Endodermal cell (in vitro differentiated cells): ENCODE measurements around the gene DYNLRB1. TPM values are rescaled to one million over a fixed set of nuclear protein-coding genes. Genes with fewer than 3 reads are reported as not detected.

Experiments
- DNase-seq: peaks from one replicate; pipeline ENCODE4 v3.0.0-alpha.2; 2017
- H3K27ac ChIP-seq: 2 replicates; pipeline ENCODE4 v1.5.1; 2013; ENCODE audit warnings: mild to moderate bottlenecking, low read depth, low read length, moderate library complexity
- H3K27me3 ChIP-seq: 2 replicates; pipeline ENCODE4 v1.6.1; 2013; ENCODE audit warnings: mild to moderate bottlenecking, low read length, moderate library complexity; ENCODE audit not compliant: insufficient read depth, control insufficient read depth, poor library complexity, severe bottlenecking
- H3K36me3 ChIP-seq: 2 replicates; pipeline ENCODE4 v1.7.0; 2013; ENCODE audit warnings: mild to moderate bottlenecking, low read length, moderate library complexity; ENCODE audit not compliant: control insufficient read depth, insufficient read depth
- H3K4me1 ChIP-seq: one replicate; pipeline ENCODE4 v1.7.0; 2013; ENCODE audit warnings: low read length; ENCODE audit not compliant: control insufficient read depth, insufficient read depth
- H3K4me3 ChIP-seq: 2 replicates; pipeline ENCODE4 v1.5.1; 2013; ENCODE audit warnings: mild to moderate bottlenecking, low read length, moderate library complexity
- H3K9ac ChIP-seq: 2 replicates; pipeline ENCODE4 v1.6.1; 2013; ENCODE audit warnings: mild to moderate bottlenecking, low read length, moderate library complexity; ENCODE audit not compliant: poor library complexity, severe bottlenecking; ENCODE audit errors: extremely low read depth
- H3K9me3 ChIP-seq: 2 replicates; pipeline ENCODE4 v1.6.1; 2013; ENCODE audit warnings: mild to moderate bottlenecking, low read length, moderate library complexity; ENCODE audit not compliant: control insufficient read depth
- H3K27ac Mint-ChIP-seq: 2 replicates; pipeline ENCODE4 v1.8.0; 2020; ENCODE audit warnings: mixed read lengths
- H3K27me3 Mint-ChIP-seq: 2 replicates; pipeline ENCODE4 v1.8.0; 2021; ENCODE audit warnings: mild to moderate bottlenecking, mixed read lengths; ENCODE audit not compliant: insufficient read depth
- H3K36me3 Mint-ChIP-seq: 2 replicates; pipeline ENCODE4 v1.8.0; 2020; ENCODE audit warnings: low read depth, mixed read lengths
- H3K4me1 Mint-ChIP-seq: 2 replicates; pipeline ENCODE4 v1.8.0; 2020; ENCODE audit warnings: mixed read lengths
- H3K4me3 Mint-ChIP-seq: 2 replicates; pipeline ENCODE4 v1.8.0; 2020; ENCODE audit warnings: mild to moderate bottlenecking, moderate library complexity, mixed read lengths
- H3K9me3 Mint-ChIP-seq: 2 replicates; pipeline ENCODE4 v1.8.0; 2020; ENCODE audit warnings: mild to moderate bottlenecking, mixed read lengths
- CTCF ChIP-seq: fragments of 200-600 bp; sonication (generic); conservative IDR thresholded peaks from 2 replicates; pipeline ENCODE4 v1.5.0; 2021; ENCODE audit warnings: antibody characterized with exemption, mild to moderate bottlenecking
- WGBS, 2 experiments: methylation state at CpG; one replicate each; pipeline versions ENCODE4 v1.1.5 to v1.1.7; 2013; ENCODE audit warnings: missing lambda C conversion rate in 2 of 2, mixed read lengths in 1 of 2; ENCODE audit not compliant: insufficient coverage in 1 of 2, insufficient read length in 1 of 2; 5-methylcytosine and 5-hydroxymethylcytosine counted together
- total RNA-seq, 2 donors: library from RNA; stranded (reverse); fragmentation: NEBNext Ultra II Directional in 1 of 2; extraction: Animal tissue kit (Norgen Biotek cat#: 25700) in 1 of 2; gene quantifications; 2 replicates in 1 of 2; 3 replicates in 1 of 2; pipeline ENCODE4 v1.2.1, GENCODE V29; 2021

Gene DYNLRB1
- total RNA-seq, 2 donors from 2014 or later: 194 to 213 TPM

- Mint-ChIP-seq H3K36me3 (peaks cover 73% of the 10 kb centered on the region), H3K27me3 (no peaks in the 10 kb centered on the region), H3K27ac (no peak overlapping the region), H3K4me3 (no peak overlapping the region), H3K4me1 (peaks cover 8% of the 10 kb centered on the region), H3K9me3 (no peaks in the 10 kb centered on the region)
- 99 to 100% methylated on average over 3 to 5 of the region's 5 CpGs for WGBS, 2 experiments
- Histone ChIP-seq H3K9me3 (no peaks in the 10 kb centered on the region), H3K4me3 (no peak overlapping the region), H3K27ac (no peak overlapping the region), H3K4me1 (no peaks in the 10 kb centered on the region), H3K9ac (no peak overlapping the region), H3K36me3 (peaks cover 82% of the 10 kb centered on the region), H3K27me3 (no peaks in the 10 kb centered on the region)
- TF ChIP-seq CTCF: no peak
- DNase-seq: no peak
Observed at GRCh38 chr20:34528921-34529297, 12.7 kb downstream of the DYNLRB1 start.

GRCh38 chr20:34529742-34530141 is 13.5 kb downstream of the DYNLRB1 start:
- Mint-ChIP-seq H3K27me3 (no peaks in the 10 kb centered on the region), H3K36me3 (peaks cover 74% of the 10 kb centered on the region), H3K4me1 (peaks cover 3% of the 10 kb centered on the region), H3K27ac (no peak overlapping the region), H3K9me3 (no peaks in the 10 kb centered on the region), H3K4me3 (no peak overlapping the region)
- Histone ChIP-seq H3K4me3 (no peak overlapping the region), H3K27me3 (no peaks in the 10 kb centered on the region), H3K9me3 (no peaks in the 10 kb centered on the region), H3K9ac (no peak overlapping the region), H3K36me3 (peaks cover 84% of the 10 kb centered on the region), H3K4me1 (no peaks in the 10 kb centered on the region), H3K27ac (no peak overlapping the region)
- TF ChIP-seq CTCF: no peak
- WGBS, 2 experiments: 88 to 96% methylated on average over 3 of the region's 3 CpGs
- no peak for DNase-seq

- Mint-ChIP-seq H3K4me1 (peaks cover 2% of the 10 kb centered on the region), H3K27me3 (no peaks in the 10 kb centered on the region), H3K36me3 (peaks cover 79% of the 10 kb centered on the region), H3K9me3 (no peaks in the 10 kb centered on the region), H3K27ac (no peak overlapping the region), H3K4me3 (no peak overlapping the region)
- no peaks in the 10 kb centered on the region for H3K9me3 ChIP-seq
- no peaks in the 10 kb centered on the region for H3K4me1 ChIP-seq
- H3K27ac ChIP-seq: no peak overlapping the region
- no peak for DNase-seq
- H3K9ac ChIP-seq: no peak overlapping the region
- H3K36me3 ChIP-seq: peaks cover 87% of the 10 kb centered on the region
- H3K27me3 ChIP-seq: no peaks in the 10 kb centered on the region
- 91 to 93% methylated on average over 4 to 5 of the region's 5 CpGs for WGBS, 2 experiments
- no peak overlapping the region for H3K4me3 ChIP-seq
- TF ChIP-seq CTCF: no peak
Observed at GRCh38 chr20:34530342-34530741, 14.1 kb downstream of the DYNLRB1 start.
